Sigmoid colon (tissue), 4 donors: ENCODE results near the gene IDNK.

Experiments
- EP300 ChIP-seq, 4 donors: sonication (generic); formaldehyde crosslinking; IDR thresholded peaks; one replicate each; pipeline ENCODE4 v1.6.1; 2017; ENCODE audit warnings: antibody characterized with exemption in 4 of 4
- POLR2A ChIP-seq, 2 donors: fragments of 450-650 bp; IDR thresholded peaks; one replicate each; pipeline ENCODE4 v1.6.1; 2016; ENCODE audit warnings: antibody characterized with exemption in 2 of 2, mild to moderate bottlenecking in 2 of 2, moderate library complexity in 2 of 2
- POLR2AphosphoS5 ChIP-seq, 4 donors: sonication (generic); formaldehyde crosslinking; IDR thresholded peaks; one replicate each; pipeline ENCODE4 v1.6.1; 2017; ENCODE audit warnings: antibody characterized with exemption in 4 of 4
- TF ChIP-seq, protein P1 (sequence below), 4 experiments: fragments of 450-650 bp in 3 of 4; fragments of 200-600 bp in 1 of 4; IDR thresholded peaks; one replicate each; pipeline ENCODE4 v1.5.1; 2016 to 2019; ENCODE audit warnings: antibody characterized with exemption in 4 of 4, mild to moderate bottlenecking in 3 of 4, moderate library complexity in 2 of 4

GRCh38 chr9:83691492-83691891 lies 68.5 kb downstream of the IDNK start:
- TF ChIP-seq POLR2A (IDR thresholded peaks at IDR 0.05) (no peak), EP300 (IDR thresholded peaks at IDR 0.05) (no peak), POLR2AphosphoS5 (IDR thresholded peaks at IDR 0.05) (no peak)
- TF ChIP-seq, protein P1, sequence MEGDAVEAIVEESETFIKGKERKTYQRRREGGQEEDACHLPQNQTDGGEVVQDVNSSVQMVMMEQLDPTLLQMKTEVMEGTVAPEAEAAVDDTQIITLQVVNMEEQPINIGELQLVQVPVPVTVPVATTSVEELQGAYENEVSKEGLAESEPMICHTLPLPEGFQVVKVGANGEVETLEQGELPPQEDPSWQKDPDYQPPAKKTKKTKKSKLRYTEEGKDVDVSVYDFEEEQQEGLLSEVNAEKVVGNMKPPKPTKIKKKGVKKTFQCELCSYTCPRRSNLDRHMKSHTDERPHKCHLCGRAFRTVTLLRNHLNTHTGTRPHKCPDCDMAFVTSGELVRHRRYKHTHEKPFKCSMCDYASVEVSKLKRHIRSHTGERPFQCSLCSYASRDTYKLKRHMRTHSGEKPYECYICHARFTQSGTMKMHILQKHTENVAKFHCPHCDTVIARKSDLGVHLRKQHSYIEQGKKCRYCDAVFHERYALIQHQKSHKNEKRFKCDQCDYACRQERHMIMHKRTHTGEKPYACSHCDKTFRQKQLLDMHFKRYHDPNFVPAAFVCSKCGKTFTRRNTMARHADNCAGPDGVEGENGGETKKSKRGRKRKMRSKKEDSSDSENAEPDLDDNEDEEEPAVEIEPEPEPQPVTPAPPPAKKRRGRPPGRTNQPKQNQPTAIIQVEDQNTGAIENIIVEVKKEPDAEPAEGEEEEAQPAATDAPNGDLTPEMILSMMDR (IDR thresholded peaks at IDR 0.05) = no peak
